Breast epithelium (tissue), 4 donors: ENCODE results near the gene ECEL1. TPM values are rescaled to one million over a fixed set of nuclear protein-coding genes. Genes with fewer than 3 reads are reported as not detected.
A peak's percentile ranks its signal among the peaks of the same experiment; 100 is the strongest.

Experiments used
- DNase-seq, 2 donors: peaks; one replicate each; pipeline ENCODE4 v3.0.0-alpha.2; 2019; ENCODE audit warnings: low spot score in 2 of 2
- H3K27ac ChIP-seq, 2 donors: fragments of 200-600 bp; sonication (generic) in 1 of 2; one replicate each; pipeline ENCODE4 v1.5.1; 2016 to 2019; ENCODE audit warnings: mild to moderate bottlenecking in 1 of 2
- H3K27me3 ChIP-seq, 2 donors: fragments of 200-600 bp; sonication (generic) in 1 of 2; one replicate each; pipeline versions ENCODE4 v1.5.1 to v1.6.0; 2017 to 2019; ENCODE audit warnings: control low read depth in 1 of 2, mild to moderate bottlenecking in 1 of 2
- H3K36me3 ChIP-seq: fragments of 200-600 bp; one replicate; pipeline ENCODE4 v1.5.1; 2019
- H3K4me1 ChIP-seq, 2 donors: fragments of 200-600 bp; sonication (generic); one replicate each; pipeline ENCODE4 v1.5.1; 2016 to 2019; ENCODE audit warnings: control low read depth in 1 of 2
- H3K4me3 ChIP-seq, 3 donors: fragments of 200-600 bp; sonication (generic); 1 replicate in 2 of 3; 2 replicates in 1 of 3; pipeline ENCODE4 v1.5.1; 2016 to 2019; ENCODE audit warnings: mild to moderate bottlenecking in 3 of 3, moderate library complexity in 2 of 3
- H3K9me3 ChIP-seq, 2 donors: fragments of 200-600 bp; sonication (generic) in 1 of 2; one replicate each; pipeline ENCODE4 v1.5.1; 2016 to 2019; ENCODE audit warnings: control low read depth in 1 of 2
- CTCF ChIP-seq, 3 donors: fragments of 450-650 bp; IDR thresholded peaks; one replicate each; pipeline ENCODE4 v1.5.1; 2016 to 2017; ENCODE audit warnings: antibody characterized with exemption in 3 of 3, mild to moderate bottlenecking in 3 of 3, moderate library complexity in 3 of 3
- POLR2A ChIP-seq: fragments of 450-650 bp; IDR thresholded peaks from one replicate; pipeline ENCODE4 v1.6.1; 2016; ENCODE audit warnings: antibody characterized with exemption, mild to moderate bottlenecking, moderate library complexity
- POLR2AphosphoS5 ChIP-seq, 3 donors: sonication (generic); formaldehyde crosslinking; IDR thresholded peaks; one replicate each; pipeline ENCODE4 v1.6.1; 2017; ENCODE audit warnings: antibody characterized with exemption in 3 of 3
- intact Hi-C: fragments of 100-400 bp; cut with DNase I; formaldehyde crosslinking; loops from one replicate; pipeline ENCODE4 v1.15.1; 2023; ENCODE audit warnings: low total_unique reads
- total RNA-seq, 3 donors: library from RNA; depleted of rRNA; stranded (reverse); fragments of >200 nt; gene quantifications; one replicate each; pipeline ENCODE4 v1.1.0, GENCODE V29; 2016

Gene ECEL1
- total RNA-seq, 3 donors from 2014 or later, result 0.15 to 2.3 (median 0.48) TPM

DNA sequence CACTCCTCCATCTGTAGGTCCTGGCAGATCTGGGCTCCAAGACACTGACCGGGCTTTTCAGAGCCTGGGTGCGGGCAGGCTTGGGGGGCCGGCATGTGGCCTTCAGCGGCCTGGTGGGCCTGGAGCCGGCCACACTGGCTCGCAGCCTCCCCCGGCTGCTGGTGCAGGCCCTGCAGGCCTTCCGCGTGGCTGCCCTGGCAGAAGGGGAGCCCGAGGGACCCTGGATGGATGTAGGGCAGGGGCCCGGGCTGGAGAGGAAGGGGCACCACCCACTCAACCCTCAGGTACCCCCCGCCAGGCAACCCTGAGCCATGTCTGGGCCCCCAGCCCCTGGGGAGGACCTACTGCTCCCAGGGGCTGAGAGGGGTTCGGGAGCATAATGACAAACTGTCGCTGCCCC, 37.6 kb upstream of the ECEL1 start:
- intact Hi-C loops, result no loop called here
- TF ChIP-seq CTCF (IDR thresholded peaks at IDR 0.05), result no peak
- TF ChIP-seq POLR2AphosphoS5 (IDR thresholded peaks at IDR 0.05), result no peak
- no peak for TF ChIP-seq POLR2A
- Histone ChIP-seq H3K36me3 (no peaks in the 10 kb centered on the region), H3K4me3 (no peak overlapping the region), H3K27me3 (peaks cover 11 to 56% of the 10 kb centered on the region in 2 donors), H3K27ac (no peak overlapping the region), H3K9me3 (no peaks in the 10 kb centered on the region), H3K4me1 (peaks cover 0 to 3% of the 10 kb centered on the region in 2 donors)
- no peak for DNase-seq

- Histone ChIP-seq H3K27me3 (peaks cover 11 to 61% of the 10 kb centered on the region in 2 donors), H3K9me3 (no peaks in the 10 kb centered on the region), H3K4me3 (no peak overlapping the region), H3K4me1 (peaks cover 0 to 3% of the 10 kb centered on the region in 2 donors), H3K27ac (no peak overlapping the region), H3K36me3 (no peaks in the 10 kb centered on the region)
- no peak for TF ChIP-seq CTCF (IDR thresholded peaks at IDR 0.05)
- no peak for TF ChIP-seq POLR2AphosphoS5 (IDR thresholded peaks at IDR 0.05)
- no peak for TF ChIP-seq POLR2A
- DNase-seq, result no peak
- intact Hi-C loops, result no loop called here
These were observed 37.1 kb upstream of the ECEL1 start for GRCh38 chr2:232524771-232525170.

DNA sequence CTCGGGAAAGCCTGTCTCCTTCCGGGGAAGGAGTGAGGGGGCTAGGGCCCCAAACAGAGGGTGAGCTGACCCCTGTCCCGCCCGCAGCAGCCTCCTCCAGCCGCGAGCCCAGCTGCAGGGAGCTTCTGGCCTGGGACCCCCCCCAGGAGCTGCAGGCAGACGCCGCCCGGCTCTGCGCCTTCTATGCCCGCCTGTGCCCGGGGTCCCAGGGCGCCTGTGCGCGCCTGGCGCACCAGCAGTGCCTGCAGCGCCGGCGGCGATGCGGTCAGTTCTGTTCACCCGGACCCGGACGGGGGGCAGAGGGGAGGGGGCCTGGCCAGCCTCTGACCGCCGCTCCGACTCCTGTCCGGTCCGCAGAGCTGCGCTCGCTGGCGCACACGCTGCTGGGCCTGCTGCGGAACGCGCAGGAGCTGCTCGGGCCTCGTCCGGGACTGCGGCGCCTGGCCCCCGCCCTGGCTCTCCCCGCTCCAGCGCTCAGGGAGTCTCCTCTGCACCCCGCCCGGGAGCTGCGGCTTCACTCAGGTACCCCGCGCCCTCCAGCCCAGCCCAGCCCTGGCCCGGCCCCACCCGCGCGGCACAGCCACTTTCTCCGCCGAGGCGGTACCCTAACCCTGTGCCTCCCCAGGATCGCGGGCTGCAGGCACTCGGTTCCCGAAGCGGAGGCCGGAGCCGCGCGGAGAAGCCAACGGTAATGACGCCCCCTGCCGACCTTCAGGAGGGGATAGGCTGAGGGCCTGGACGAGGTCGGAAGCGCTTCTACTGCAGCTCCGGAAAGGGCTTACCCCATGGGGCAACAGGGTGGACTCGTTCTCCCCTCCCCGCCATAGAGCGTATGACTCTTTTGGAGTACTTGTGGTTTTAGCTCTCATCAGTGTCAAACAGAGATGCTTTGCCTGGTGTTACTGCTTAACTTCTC, 36.3 kb upstream of the ECEL1 start:
- intact Hi-C loops, result no loop called here
- no peak for DNase-seq
- Histone ChIP-seq H3K4me3 (peak overlapping the region; percentile 18 to 61 (median 42)), H3K27ac (no peak overlapping the region), H3K4me1 (peaks cover 0 to 3% of the 10 kb centered on the region in 2 donors), H3K9me3 (no peaks in the 10 kb centered on the region), H3K27me3 (peaks cover 11 to 67% of the 10 kb centered on the region in 2 donors), H3K36me3 (no peaks in the 10 kb centered on the region)
- TF ChIP-seq CTCF (IDR thresholded peaks at IDR 0.05) (no peak), POLR2A (no peak), POLR2AphosphoS5 (IDR thresholded peaks at IDR 0.05) (no peak)

- intact Hi-C loops, result no loop called here
- DNase-seq, result no peak
- no peak overlapping the region for H3K27ac ChIP-seq
- H3K4me3 ChIP-seq, result peak overlapping the region in 2 of 3 donors; percentile 42 to 61
- no peaks in the 10 kb centered on the region for H3K36me3 ChIP-seq
- no peak for TF ChIP-seq CTCF (IDR thresholded peaks at IDR 0.05)
- no peak for TF ChIP-seq POLR2A
- TF ChIP-seq POLR2AphosphoS5 (IDR thresholded peaks at IDR 0.05), result no peak
- peaks cover 0 to 3% of the 10 kb centered on the region in 2 donors for H3K4me1 ChIP-seq
- H3K27me3 ChIP-seq, result peaks cover 11 to 67% of the 10 kb centered on the region in 2 donors
- no peaks in the 10 kb centered on the region for H3K9me3 ChIP-seq
These were observed 35.7 kb upstream of the ECEL1 start for GRCh38 chr2:232523402-232523681.

DNA sequence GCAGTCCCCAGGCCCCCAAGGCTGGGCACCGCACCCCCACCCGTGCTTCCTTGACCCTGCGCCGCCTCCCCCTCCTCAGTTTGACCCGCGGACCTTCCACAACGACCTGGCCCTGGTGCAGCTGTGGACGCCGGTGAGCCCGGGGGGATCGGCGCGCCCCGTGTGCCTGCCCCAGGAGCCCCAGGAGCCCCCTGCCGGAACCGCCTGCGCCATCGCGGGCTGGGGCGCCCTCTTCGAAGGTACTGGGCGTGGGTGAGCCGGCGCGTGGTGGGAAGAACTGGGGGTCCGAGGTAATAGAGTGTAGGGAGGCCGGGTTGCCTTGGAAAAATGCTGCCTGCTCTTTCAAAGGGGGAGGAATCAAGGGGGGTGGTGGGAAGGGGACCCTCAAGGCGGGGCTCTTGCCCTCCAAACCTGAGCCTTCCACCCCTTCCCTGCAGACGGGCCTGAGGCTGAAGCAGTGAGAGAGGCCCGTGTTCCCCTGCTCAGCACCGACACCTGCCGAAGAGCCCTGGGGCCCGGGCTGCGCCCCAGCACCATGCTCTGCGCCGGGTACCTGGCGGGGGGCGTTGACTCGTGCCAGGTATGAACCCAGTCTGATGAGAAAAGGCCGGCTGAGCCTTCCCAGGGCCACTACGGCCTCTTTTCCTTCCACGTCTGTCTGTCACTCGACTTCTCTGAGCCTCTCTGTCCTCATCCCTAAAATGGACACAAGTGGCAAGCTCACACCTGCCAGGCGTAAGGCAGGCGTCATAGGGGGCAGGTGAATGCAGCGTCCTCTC, 35.2 kb upstream of the ECEL1 start:
- Histone ChIP-seq H3K27me3 (peaks cover 11 to 67% of the 10 kb centered on the region in 2 donors), H3K36me3 (no peaks in the 10 kb centered on the region), H3K4me3 (peak overlapping the region in 2 of 3 donors; percentile 33 to 53), H3K27ac (no peak overlapping the region), H3K9me3 (no peaks in the 10 kb centered on the region), H3K4me1 (peaks cover 0 to 3% of the 10 kb centered on the region in 2 donors)
- TF ChIP-seq CTCF (IDR thresholded peaks at IDR 0.05), result no peak
- intact Hi-C loops, result no loop called here
- DNase-seq, result no peak
